GM18502 (cell line): Measurements from ENCODE around the gene MTA1.

Experiments
- ATAC-seq: cut with Tn5 transposase; IDR thresholded peaks from one replicate; pipeline ENCODE4 v1.9.1; 2021; ENCODE audit warnings: mild to moderate bottlenecking; ENCODE audit not compliant: unreplicated experiment, poor library complexity

The MTA1 gene

DNA sequence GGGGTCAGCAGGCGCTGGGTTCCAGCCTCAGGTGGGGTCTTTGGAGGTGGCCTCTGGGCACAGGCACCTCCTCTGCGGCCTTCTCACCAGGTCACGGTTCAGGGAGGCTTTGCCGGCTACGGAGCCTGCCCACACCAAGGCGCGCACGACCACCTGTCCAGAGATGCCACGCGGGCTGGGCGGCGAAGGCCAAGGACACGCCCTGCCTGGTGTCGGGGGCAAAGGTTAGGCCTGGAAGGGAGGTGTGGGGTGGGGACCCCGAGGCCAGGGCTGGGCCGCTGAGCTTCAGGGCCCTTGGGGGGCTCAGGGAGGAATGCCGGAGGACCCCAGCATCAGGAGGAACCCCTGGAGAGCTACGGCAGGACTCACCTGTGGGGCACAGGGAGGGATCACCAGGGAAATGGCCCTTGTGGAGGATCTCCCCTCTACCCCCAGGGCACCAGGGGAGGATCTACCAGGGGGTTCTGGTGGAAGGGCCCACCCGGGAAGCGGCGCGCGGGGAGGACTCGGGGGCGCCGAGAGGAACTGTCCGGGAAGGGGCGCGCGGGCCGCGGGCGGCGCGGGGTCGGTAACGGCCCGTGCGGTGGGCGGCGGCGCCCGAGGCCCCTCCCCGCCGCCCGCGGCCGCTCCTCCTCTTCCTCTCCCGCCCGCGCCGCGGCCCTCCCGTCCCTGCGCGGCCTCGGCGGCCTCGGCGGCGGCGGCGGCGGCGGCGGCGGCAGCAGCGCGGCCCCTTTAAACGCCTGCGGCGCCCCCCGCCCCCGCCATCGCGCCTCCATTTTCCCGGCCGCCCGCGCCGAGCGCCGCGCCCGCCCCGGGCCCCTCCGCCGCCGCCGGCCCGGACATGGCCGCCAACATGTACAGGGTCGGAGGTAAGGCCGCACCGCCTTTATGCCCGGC is at the start of gene MTA1:
TSS of gene MTA1 (plus strand) at position 633 of the 897 bp plus-strand sequence. CDS start at position 842, 209 bp downstream.
- peak; percentile 65 for ATAC-seq

GRCh38 chr14:105374389-105374788 is 45.2 kb upstream of the MTA1 start:
- ATAC-seq: no peak

DNA sequence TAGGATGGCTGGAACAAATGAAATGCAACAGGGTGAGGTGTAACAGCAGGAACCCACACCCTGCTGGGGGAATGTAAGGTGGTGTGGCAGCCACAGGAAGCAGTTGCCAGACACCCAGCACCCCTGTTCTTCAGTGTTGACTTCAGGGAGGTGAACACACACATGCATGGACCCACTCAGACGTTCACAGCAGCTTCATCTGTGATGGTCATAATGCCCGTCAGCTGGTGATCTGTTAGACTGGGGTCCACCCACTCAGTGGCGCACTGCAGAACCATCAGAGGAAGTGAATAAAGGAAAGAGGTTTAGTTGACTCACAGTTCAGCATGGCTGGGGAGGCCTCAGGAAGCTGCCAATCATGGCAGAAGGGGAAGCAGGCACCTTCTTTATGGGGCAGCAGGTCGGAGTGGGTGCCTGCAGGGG is 44.0 kb upstream of the MTA1 start:
- no peak for ATAC-seq

DNA sequence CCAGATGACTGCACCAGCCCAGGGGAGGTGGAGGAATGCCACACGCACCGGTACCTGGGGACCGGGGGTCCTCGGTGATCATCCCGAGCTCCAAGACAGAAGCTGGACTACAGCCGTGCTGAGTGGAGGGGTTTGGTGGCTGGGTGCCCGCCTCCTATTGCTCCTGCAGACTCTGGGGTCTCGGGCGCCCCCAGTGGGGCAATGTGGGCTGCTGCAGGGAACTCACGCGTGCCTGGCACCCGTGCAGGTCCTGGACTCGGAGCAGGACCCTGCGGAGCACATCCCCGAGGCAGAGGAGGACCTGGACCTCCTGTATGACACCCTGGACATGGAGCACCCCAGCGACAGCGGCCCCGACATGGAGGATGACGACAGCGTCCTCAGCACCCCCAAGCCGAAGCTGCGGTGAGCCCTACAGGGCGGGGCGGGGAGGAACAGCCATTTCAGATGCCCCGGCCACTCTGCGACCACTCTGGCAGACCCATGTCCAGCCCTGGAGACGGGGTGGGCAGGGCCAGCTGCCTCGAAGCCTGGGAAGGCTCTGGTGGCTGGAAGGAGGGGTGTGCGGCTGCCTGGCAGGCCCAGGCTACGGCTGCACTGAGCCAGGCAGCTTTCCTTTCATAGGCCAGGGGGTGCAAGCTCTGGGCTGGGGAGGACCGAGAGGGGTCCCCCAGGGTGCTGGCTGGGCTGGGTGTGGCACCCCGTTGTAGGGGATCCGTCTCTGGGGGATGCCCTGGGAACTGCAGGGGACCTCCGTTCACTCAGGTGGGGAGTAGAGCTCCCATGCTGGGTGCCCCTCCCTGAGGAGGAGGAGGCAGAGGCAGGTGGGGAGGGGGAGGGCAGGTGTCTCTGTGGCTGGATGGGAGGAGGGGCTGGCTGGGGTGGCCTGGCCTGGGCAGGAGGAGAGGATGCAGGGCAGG is 42.8 kb upstream of the MTA1 start:
- no peak for ATAC-seq

- no peak for ATAC-seq
These were observed 42.0 kb upstream of the MTA1 start for GRCh38 chr14:105377555-105378182.

DNA sequence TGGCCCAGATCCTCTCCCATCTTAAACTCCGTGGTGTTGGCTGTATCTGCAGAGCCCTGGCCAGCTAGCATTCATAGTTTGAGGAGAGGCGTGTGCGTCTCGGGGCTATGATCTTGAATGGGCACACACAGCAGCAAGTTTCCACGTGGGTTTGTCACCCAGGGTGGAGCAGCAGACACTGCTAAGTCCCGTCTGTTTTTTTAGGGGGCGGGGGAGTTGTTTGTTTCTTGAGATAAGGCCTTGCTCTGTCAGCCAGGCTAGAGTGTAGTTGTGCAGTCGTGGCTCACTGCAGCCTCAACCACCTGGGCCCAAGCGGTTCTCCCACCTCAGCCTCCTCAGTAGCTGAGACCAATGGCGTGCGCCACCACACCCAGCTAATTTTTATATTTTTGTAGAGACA is 41.4 kb upstream of the MTA1 start:
- ATAC-seq: no peak

GRCh38 chr14:105378873-105379685 is 40.5 kb upstream of the MTA1 start:
- ATAC-seq: no peak

- no peak for ATAC-seq
These were observed 39.7 kb upstream of the MTA1 start for GRCh38 chr14:105379946-105380345.

GRCh38 chr14:105380756-105381155 is 38.9 kb upstream of the MTA1 start:
- ATAC-seq: no peak

DNA sequence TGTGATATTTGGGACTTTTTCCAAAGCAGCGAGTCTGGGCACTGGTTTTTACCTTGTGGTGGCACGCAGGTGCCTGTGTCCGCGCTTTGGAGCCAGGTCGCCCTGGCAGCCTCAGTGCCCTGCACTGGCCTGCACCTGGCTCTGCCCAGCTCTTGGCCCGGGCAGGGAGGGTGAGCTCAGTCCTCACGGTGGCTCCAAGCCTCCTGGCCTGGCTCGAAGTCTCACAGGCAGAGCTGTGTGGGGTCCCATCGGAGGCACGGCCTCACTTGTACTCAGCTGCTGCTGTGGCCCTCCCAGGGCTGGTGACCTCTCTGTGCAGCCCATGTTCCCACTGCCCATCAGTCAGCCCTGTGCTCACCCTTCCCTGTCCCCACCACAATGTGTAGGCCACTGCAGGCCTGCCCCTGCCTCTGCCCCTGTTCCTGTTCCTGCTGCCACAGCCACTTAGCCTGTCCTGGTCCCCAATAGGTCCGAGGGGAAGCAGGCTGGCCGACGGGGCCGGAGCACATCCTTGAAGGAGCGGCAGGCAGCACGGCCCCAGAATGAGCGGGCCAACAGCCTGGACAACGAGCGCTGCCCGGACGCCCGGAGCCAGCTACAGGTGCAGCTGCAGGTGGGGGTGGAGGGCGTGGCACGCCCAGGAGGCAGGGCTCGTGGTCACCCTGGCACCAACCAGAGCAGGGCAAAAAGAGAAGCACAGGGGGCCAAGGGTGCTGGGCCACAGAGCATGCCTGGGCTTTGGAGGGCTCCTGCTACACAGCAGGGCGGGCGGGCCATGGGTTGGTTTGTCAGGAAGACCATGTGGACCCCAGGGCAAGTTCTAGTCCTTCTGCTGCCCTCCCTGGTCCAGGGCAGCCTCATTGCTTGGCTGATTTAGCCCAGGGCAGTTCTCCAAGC is 37.9 kb upstream of the MTA1 start:
- ATAC-seq: no peak

DNA sequence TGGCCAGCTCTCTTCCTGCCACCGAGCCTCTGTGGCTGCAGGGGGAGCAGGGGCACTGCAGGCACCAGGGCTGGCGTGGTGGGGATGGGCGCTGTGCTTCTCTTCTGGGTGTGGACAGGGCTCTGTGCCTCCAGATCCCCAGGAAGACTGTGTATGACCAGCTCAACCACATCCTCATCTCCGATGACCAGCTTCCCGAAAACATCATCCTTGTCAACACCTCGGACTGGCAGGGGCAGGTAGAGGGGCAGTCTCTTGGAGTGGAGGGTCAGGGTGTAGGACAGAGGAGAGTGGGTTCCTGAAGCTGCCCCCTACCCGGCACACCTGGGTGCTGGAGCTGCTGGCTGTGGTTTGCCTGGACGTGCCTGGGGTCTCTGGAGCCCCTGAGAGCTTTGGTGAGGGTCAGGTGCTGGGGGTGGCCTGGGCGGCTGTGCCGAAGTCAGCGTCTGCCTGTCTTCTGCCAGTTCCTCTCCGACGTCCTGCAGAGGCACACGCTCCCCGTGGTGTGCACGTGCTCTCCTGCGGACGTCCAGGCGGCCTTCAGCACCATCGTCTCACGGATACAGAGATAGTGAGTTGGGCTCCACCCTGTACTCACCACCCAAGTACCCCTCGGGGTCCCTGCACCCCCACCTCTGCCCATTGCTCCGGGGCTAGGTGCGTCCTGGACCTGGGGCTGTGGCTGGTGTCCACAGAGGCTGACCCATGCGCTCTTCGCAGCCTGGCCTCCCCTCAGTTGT is 37.1 kb upstream of the MTA1 start:
- ATAC-seq: no peak

GRCh38 chr14:105383083-105383730 is 36.4 kb upstream of the MTA1 start:
- no peak for ATAC-seq

- ATAC-seq: no peak
These were observed 35.5 kb upstream of the MTA1 start for GRCh38 chr14:105384041-105384557.

GRCh38 chr14:105384605-105385321 is 34.9 kb upstream of the MTA1 start:
- ATAC-seq: no peak

- no peak for ATAC-seq
These were observed 34.3 kb upstream of the MTA1 start for GRCh38 chr14:105385322-105385637.

DNA sequence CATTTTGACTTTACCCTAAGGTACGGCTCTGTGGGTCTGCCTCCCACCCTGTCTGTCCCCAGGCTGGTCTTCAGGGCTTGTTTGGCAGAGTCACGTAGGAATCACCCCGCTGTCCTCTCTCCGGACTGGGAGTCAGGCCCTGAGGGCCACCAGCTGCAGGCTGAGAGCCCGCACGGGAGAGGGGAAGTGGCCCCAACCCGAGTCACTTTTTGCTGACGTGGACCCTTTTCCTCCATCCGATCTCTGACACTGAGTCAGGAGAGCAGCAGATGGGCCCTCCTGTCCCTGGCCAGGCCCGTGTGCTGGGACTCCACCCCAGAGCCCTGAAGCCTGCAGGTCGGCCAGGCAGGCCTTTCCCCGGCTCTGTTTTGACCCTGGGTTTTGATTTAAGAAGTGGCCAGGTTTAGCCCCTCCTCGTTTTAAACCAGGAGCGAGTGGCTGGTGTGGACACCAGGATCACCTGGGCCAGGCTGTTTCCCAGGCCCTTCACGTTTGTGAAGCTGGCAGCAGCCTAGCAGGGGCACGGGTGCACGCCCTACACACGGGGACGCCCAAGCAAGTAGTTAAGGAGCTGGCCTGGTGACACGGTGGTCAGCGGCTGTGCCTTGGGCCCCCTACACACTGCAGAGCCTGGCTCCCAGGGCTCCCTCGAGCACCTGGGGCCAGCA is 33.8 kb upstream of the MTA1 start:
- ATAC-seq: no peak
